Measurements from ENCODE around the gene SALL1. TPM values are rescaled to one million over a fixed set of nuclear protein-coding genes. Genes with fewer than 3 reads are reported as not detected.

Gene SALL1
- total and polyA plus RNA-seq, 2 donors (not counting 3 experiments of a cell fraction or from before 2014, with no cell fraction given): not detected

DNA sequence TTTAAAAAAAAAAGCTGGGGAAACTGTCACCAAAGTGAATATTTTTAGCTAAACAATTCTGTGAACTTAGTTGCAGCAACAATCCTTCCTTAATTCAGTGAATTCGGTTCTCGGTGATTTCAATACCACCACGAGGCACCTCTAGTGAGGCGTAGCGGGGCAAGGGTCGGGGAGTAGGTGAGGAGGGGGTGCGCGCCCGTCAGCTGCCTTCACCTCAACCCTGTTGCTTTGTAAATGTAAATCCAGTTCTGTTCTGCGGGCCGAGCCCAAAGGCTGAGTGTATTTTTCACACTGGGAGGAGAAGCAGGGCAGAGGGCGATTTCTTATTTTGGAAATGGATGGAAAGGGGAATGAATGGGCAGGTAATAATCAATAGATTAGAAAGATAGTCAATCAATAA is 17.4 kb downstream of the SALL1 start:
- Histone ChIP-seq H3K9ac (replicated peaks; ENCODE audit: extremely low read depth, insufficient read depth, low read length) (no peak overlapping the region), H2AFZ (ENCODE audit: low read depth, low read length) (no peak overlapping the region), H3K4me2 (ENCODE audit: insufficient read depth, low read length) (no peak overlapping the region), H4K20me1 (replicated peaks; ENCODE audit: control insufficient read depth, extremely low read depth, insufficient read depth, low read length) (no peaks in the 10 kb centered on the region), H3K79me2 (ENCODE audit: control insufficient read depth, insufficient read depth, low read length) (no peaks in the 10 kb centered on the region), H3K36me3 (ENCODE audit: control insufficient read depth in 2 of 2, extremely low read depth in 1 of 2, insufficient read depth in 2 of 2, low read length in 2 of 2) (no peaks in the 10 kb centered on the region), H3K27me3 (ENCODE audit: control insufficient read depth in 2 of 2, insufficient read depth in 2 of 2, low read length in 2 of 2) (no peaks in the 10 kb centered on the region), H3K4me1 (ENCODE audit: control insufficient read depth, extremely low read depth, insufficient read depth, low read length) (no peaks in the 10 kb centered on the region), H3K4me3 (replicated peaks in 1 of 3; ENCODE audit: insufficient read depth in 1 of 3, low read depth in 1 of 3, low read length in 3 of 3) (no peak overlapping the region), H3K27ac (ENCODE audit: insufficient read depth, low read depth, low read length) (no peak overlapping the region), H3K9me1 (replicated peaks; ENCODE audit: control insufficient read depth, extremely low read depth, insufficient read depth, low read length) (no peaks in the 10 kb centered on the region), H3K9me3 (replicated peaks; ENCODE audit: control insufficient read depth, insufficient read depth, low read length) (no peaks in the 10 kb centered on the region)
- ChIA-PET POLR2A (no interaction called here), CTCF (no interaction called here)
- BruUV-seq (replicated peaks): no TSS peak
- DNase-seq (ENCODE audit: low read depth, low spot score) (no peak), FAIRE-seq (no peak)
- dilution Hi-C loops (cut with MboI; ENCODE audit: extremely low pct_ligation_motif_present, low sequenced_read_pairs): no loop called here
- no peak for TF ChIP-seq CTCF (IDR thresholded peaks at IDR 0.05; ENCODE audit: extremely low read depth in 1 of 2, insufficient read depth in 1 of 2, low read depth in 1 of 2, low read length in 2 of 2)
- no peak for TF ChIP-seq GATA2 (IDR thresholded peaks at IDR 0.05; ENCODE audit: insufficient read depth, insufficient read length, low read depth, low read length)
- TF ChIP-seq POLR2AphosphoS5 (IDR thresholded peaks at IDR 0.05; ENCODE audit: insufficient read depth, low read depth, low read length): no peak
- no peak for TF ChIP-seq MYC (IDR thresholded peaks at IDR 0.05; ENCODE audit: low read depth, low read length)
- TF ChIP-seq POLR2A (IDR thresholded peaks at IDR 0.05; ENCODE audit: low read depth, low read length): no peak
- TF ChIP-seq EZH2 (IDR thresholded peaks at IDR 0.05; ENCODE audit: borderline replicate concordance, low read depth, low read length, severe bottlenecking): no peak
- no peak for TF ChIP-seq FOS (IDR thresholded peaks at IDR 0.05; ENCODE audit: borderline replicate concordance, insufficient read depth, low read length)
- TF ChIP-seq MAX (IDR thresholded peaks at IDR 0.05; ENCODE audit: insufficient read depth, insufficient read length): no peak
- no peak for TF ChIP-seq JUN (IDR thresholded peaks at IDR 0.05; ENCODE audit: borderline replicate concordance, insufficient read depth, insufficient read length, low read depth)
- intact Hi-C loops (cut with micrococcal nuclease): no loop called here
